ACHN (cell line): ENCODE data around the gene COL5A1.

Experiments
- DNase-seq: peaks from one replicate; pipeline ENCODE4 v3.0.0-alpha.2; 2015
- in situ Hi-C: cut with HindIII; loops from 2 replicates; pipeline ENCODE4 v1.10.0; 2017; ENCODE audit warnings: low sequenced_read_pairs, low pct_ligation_motif_present, low pct_unique_long_range_greater_than_20kb

COL5A1 gene

GRCh38 chr9:134838651-134839454 lies 197.2 kb downstream of the COL5A1 start:
- no peak for DNase-seq
- in situ Hi-C loops, result no loop called here

DNA sequence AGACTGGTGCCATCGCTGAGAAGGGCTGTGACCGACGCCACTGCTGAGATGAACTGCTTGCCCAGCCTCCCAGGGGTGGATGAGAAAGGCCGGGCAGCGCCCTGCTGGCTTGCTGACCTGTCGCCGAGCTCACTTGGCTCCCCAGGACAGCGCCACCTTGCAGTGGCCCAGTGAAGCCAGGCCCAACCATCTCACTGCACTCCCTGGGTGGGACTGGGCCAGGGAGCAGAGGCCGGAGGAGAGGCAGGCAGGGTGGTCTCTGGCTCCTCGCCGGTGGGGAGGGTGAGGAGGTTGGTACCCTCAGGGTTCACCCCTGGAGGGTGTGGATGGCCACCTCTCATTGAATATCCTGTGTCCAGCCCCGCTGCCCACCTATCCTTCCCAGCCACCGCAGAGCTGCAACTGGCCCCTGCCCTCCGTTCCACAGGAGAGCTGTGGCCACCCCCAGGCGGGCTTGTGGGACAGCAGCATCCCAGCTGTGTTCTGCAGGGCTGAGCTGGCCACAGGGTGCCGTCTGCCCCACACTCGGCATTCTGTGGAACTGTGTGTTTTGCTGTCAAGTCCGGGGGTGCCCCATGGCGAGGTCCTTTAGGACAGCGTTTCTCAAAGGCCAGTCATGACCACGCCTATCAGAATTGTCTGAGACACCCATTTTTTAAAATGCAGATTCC lies 198.0 kb downstream of the COL5A1 start:
- no peak for DNase-seq
- in situ Hi-C loops, result no loop called here

GRCh38 chr9:134840511-134840910 lies 198.9 kb downstream of the COL5A1 start:
- no peak for DNase-seq
- in situ Hi-C loops, result no loop called here

- DNase-seq, result no peak
- in situ Hi-C loops, result no loop called here
Observed at GRCh38 chr9:134841180-134841904, 199.7 kb downstream of the COL5A1 start.

DNA sequence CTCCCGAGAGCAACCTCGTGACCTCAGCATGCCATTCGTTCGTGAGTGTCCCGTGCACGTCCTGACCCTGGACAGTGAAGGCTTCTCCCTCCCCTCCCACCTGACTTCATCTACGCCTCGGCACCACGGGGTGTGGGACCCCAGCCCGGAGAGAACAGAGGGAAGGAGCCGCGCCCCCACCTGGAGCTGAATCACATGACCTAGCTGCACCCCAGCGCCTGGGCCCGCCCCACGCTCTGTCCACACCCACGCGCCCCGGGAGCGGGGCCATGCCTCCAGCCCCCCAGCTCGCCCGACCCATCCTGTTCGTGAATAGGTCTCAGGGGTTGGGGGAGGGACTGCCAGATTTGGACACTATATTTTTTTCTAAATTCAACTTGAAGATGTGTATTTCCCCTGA lies 200.7 kb downstream of the COL5A1 start:
- in situ Hi-C loops, result no loop called here

DNA sequence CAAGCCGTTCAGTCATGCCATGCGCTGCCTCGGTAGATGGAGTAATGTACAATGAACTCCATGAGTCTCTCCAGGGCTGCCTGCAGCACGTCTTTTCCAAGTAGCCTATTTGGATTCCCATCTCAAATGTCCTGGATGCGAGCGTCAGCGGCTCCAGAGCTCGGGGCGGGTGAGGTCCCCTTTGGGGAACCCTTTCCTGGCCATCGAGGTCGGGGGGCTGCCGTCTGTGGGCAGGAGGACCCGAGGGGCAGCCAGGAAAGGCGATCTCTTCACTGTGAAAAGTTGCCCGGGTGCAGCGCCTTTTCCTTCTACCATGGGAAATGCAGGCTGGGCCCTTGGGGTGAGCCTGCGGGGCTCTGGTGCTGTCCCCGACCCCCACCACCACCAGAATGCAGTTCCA lies 202.1 kb downstream of the COL5A1 start:
- in situ Hi-C loops, result no loop called here
- no peak for DNase-seq

More for the DNA sequence above, 200.7 kb downstream of the COL5A1 start:
- DNase-seq, result no peak

DNA sequence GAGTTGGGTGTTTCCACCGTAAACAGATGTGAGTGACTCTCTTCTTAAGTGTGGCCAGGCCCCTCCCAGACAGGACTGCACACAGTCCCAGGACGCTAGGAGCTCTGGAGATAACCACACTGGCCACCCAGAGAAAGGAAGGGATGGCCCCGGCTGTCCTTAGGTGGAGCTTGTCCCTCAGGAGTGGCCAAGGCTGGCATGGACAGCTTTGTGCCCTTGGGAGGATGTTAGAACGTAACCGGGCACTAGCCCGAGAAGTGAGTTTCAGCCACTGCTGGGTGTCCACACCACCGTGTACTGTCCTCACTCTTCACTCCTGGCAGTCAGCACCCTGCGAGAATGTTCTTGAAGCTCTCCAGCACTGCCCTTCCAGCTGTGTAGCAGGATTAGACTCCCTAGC lies 203.2 kb downstream of the COL5A1 start:
- in situ Hi-C loops, result no loop called here
- no peak for DNase-seq

DNA sequence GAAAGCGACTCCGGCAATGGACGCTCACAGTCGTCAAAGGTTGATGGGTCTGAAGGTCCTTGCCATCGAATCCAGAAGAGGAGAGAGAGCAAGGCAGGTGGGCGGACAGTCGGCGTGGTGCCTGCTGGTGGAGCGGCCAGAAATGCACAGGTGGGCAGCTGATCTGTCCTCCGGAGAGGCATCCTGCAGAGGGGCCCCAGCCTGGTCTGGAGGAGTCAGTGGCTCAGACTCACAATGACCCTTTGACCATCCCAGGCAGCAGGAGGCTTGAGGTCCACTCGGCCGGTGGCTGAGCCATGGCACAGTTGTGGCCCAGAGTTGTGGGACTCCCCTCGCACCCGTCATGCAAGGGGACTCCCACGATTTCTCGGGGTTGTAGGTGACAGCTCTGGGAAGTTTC lies 204.6 kb downstream of the COL5A1 start:
- in situ Hi-C loops, result no loop called here
- DNase-seq, result no peak

GRCh38 chr9:134846699-134847098 lies 205.1 kb downstream of the COL5A1 start:
- no peak for DNase-seq
- in situ Hi-C loops, result no loop called here

DNA sequence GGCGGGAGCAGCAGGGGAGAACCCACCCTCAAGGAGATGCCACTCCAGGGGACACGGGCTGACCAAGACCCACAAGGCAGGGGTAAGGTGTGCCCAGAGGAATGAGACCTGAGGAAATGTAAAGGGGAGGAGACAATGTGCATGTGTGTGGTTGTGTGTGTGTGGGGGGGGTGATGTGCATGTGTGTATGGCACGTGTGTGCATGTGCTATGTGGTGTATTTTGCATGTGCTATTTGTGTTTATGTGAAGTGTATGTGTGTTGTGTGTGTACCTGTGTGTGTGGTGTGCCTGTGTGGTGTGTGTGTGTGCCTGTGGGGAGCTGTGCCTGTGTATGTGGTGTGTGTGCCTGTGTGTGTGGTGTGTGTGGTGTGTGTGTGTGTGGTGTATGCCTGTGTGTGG lies 205.5 kb downstream of the COL5A1 start:
- no peak for DNase-seq
- in situ Hi-C loops, result no loop called here

DNA sequence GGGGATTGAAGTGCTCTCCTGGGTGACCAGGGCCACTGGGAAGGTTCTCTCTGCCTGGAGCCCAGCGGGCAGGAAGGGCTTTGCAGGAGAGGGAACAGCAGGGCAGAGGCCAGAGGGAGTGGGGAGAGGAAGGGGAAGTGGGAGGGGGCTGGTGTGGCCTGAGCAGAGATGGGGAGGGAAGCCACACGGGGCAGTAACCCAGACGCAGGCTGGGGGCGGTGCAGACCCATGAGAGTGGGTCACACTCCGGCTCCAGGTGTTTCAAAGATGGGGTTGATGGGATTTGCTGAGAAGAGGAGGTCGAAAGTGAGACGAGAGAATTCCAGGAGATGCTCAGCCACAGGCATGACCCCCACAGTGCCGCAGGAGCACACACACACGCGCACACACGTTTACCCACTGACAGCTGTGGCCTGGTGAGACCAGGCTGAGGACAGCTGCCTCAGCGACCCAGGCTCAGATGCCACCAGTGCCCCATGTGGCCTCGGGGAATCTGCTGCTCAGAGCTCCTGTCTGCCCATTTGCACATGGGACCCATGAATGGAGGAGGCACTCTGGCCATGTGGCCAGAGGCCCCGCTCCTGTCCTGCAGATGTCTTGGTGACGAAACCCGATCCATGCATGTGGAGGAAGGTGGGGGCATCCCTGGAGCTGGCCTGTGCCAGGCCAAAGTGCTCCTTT lies 206.3 kb downstream of the COL5A1 start:
- DNase-seq, result no peak
- in situ Hi-C loops, result no loop called here

GRCh38 chr9:134848504-134848903 lies 206.9 kb downstream of the COL5A1 start:
- in situ Hi-C loops, result no loop called here
- DNase-seq, result no peak

GRCh38 chr9:134850611-134851010 lies 209.0 kb downstream of the COL5A1 start:
- in situ Hi-C loops, result no loop called here
- no peak for DNase-seq

GRCh38 chr9:134851020-134851419 lies 209.4 kb downstream of the COL5A1 start:
- in situ Hi-C loops, result no loop called here
- no peak for DNase-seq

DNA sequence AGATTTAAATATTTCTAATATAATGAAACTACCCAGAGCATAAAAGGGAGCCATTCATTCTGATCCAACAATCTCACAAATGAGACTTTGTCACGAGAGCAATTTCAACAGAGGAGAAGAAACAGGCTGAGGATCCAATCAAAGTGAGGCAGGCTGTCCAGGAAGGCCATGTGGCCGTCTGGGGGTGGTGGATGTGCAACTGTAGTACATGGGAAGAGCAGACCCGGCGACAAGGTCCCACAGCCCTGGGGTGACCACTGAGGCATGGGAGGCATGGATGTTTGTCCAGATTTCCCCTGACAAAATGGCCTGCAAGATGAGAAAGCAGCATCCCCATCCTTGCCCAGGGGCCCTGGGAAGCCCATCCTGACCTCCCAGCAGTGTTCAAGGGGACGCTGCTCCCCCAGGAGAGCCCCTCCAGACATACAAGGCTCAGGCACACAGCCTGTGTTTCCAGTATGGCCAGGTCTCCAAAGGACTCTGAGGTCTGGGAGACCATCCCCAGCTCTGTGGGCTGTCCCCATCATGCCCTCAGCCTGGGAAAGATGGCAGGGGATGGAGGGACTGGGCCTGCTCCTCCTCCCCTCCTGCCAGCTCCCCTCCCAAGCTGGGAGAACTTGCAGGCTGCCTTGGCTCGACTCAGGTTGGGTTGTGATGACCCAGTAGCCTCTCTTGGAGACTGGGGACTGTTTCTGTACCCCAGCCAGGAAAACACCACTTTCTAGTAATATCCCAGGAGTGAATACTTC lies 211.5 kb downstream of the COL5A1 start:
- DNase-seq, result no peak
- in situ Hi-C loops, result no loop called here

GRCh38 chr9:134853893-134854292 lies 212.3 kb downstream of the COL5A1 start:
- DNase-seq, result no peak
- in situ Hi-C loops, result no loop called here

DNA sequence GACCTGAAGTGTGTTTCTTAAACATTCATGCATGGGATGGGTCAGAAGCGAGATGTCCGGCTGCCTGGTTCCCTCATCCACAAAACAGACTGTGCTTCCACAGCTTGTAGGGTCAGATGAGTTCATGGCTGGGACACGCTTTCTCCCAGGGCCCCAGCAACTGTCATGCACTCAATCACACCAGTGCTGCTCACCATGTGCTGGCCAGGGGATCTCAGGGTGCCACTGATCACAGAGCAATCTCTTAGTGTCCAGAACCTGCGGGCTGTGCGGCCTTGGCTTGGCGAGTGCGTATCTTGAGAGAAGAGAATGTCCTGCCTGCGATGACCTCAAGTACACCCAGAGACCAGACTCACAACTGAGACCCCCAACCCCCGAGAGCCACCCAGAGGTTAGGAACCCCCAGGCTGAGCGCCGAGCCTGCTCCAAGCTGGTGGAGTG lies 213.0 kb downstream of the COL5A1 start:
- no peak for DNase-seq
- in situ Hi-C loops, result no loop called here

DNA sequence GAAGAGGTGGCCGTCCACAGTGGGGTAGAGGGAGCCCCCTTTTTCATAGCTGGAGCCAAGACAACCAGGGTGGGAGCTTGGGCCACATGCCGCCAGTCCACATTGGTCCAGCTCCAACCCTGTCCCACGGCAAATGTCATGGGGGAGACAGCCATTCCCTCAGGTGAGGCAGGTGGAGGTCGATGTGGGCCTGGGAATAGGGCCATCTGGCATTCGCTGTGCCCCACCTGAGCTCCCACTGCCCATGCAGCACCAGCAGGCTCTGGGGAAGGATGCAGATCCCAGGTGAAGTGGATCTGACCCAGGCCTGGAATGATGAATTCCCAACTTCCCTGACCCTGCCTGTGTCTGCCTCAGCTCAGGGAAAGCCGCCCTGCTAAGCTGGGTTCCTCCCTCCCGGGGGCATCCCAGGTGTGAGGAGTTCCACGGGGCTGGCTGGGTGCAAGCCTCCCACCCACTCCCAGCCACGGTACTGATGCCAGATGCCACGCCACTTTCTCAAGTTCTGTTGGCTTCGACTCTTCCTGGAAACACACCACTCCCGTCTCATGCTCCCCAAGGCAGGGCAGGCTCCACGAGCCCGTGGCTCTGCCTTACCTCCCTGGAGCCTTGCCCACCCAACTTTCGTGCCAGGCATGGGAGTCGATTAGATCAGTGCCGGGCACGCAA lies 213.8 kb downstream of the COL5A1 start:
- DNase-seq, result no peak
- in situ Hi-C loops, result no loop called here
